Esophagus squamous epithelium (tissue), 5 donors: ENCODE results near the gene IL1A. TPM values are rescaled to one million over a fixed set of nuclear protein-coding genes. Genes with fewer than 3 reads are reported as not detected.
A peak's percentile ranks its signal among the peaks of the same experiment; 100 is the strongest.

Experiments
- DNase-seq: peaks from one replicate; lab custom pipeline; 2025; lab: John Stamatoyannopoulos, UW
- H3K27ac ChIP-seq, 4 donors: fragments of 200-600 bp; sonication (generic); one replicate each; pipeline ENCODE4 v1.5.1; 2016 to 2019; ENCODE audit warnings: mild to moderate bottlenecking in 1 of 4
- H3K27me3 ChIP-seq, 4 donors: fragments of 200-600 bp; sonication (generic); 1 replicate in 3 of 4; 2 replicates in 1 of 4; pipeline versions ENCODE4 v1.5.1 to v1.6.0; 2017 to 2021; ENCODE audit warnings: antibody characterized with exemption in 1 of 4
- H3K36me3 ChIP-seq, 3 donors: fragments of 200-600 bp; sonication (generic); one replicate each; pipeline ENCODE4 v1.5.1; 2016 to 2019
- H3K4me1 ChIP-seq, 3 donors: fragments of 200-600 bp; sonication (generic); one replicate each; pipeline ENCODE4 v1.5.1; 2017 to 2019
- H3K4me3 ChIP-seq, 4 donors: fragments of 200-600 bp; sonication (generic); 1 replicate in 3 of 4; 2 replicates in 1 of 4; pipeline ENCODE4 v1.5.1; 2016 to 2019; ENCODE audit warnings: mild to moderate bottlenecking in 2 of 4, moderate library complexity in 1 of 4
- H3K9me3 ChIP-seq, 3 donors: fragments of 200-600 bp; sonication (generic); one replicate each; pipeline ENCODE4 v1.5.1; 2016 to 2019
- CTCF ChIP-seq, 6 experiments: fragments of 450-650 bp in 4 of 6; fragments of 200-600 bp in 2 of 6; sonication (generic) in 2 of 6; IDR thresholded peaks; one replicate each; pipeline ENCODE4 v1.5.1; 2016 to 2019; ENCODE audit warnings: antibody characterized with exemption in 6 of 6, mild to moderate bottlenecking in 4 of 6, moderate library complexity in 4 of 6
- POLR2A ChIP-seq, 4 donors: fragments of 450-650 bp; IDR thresholded peaks; one replicate each; pipeline ENCODE4 v1.6.1; 2017; ENCODE audit warnings: antibody characterized with exemption in 4 of 4, mild to moderate bottlenecking in 4 of 4, moderate library complexity in 3 of 4
- WGBS, 2 donors: methylation state at CpG; one replicate each; pipeline ENCODE4 v1.1.5; 2018; 5-methylcytosine and 5-hydroxymethylcytosine counted together
- intact Hi-C: fragments of 100-400 bp; cut with DNase I; formaldehyde crosslinking; loops from one replicate; pipeline ENCODE4 v1.15.0; 2022
- total RNA-seq, 4 donors: library from RNA; depleted of rRNA; stranded (reverse); fragments of >200 nt; gene quantifications; one replicate each; pipeline ENCODE4 v1.1.0, GENCODE V29; 2016
- donor health status: DM: yes; HTN: yes; CAD: no.

Gene IL1A
- total RNA-seq, 4 donors from 2014 or later: 0.53 to 37.4 (median 4.3) TPM

GRCh38 chr2:112750560-112750843, 33.8 kb downstream of the IL1A start:
- peaks cover 0 to 12% (median 0%) of the 10 kb centered on the region in 3 donors for H3K4me1 ChIP-seq
- no peaks in the 10 kb centered on the region for H3K9me3 ChIP-seq
- H3K27ac ChIP-seq: no peak overlapping the region
- H3K36me3 ChIP-seq: no peaks in the 10 kb centered on the region
- no peak for DNase-seq
- no peak overlapping the region for H3K4me3 ChIP-seq
- no peaks in the 10 kb centered on the region for H3K27me3 ChIP-seq
- TF ChIP-seq CTCF (IDR thresholded peaks at IDR 0.05) (no peak), POLR2A (IDR thresholded peaks at IDR 0.05) (no peak)
- intact Hi-C loops: no loop called here

- no peak overlapping the region for H3K4me3 ChIP-seq
Observed at GRCh38 chr2:112749755-112750559, 34.3 kb downstream of the IL1A start.

GRCh38 chr2:112740527-112740926, 43.8 kb downstream of the IL1A start:
- no peak overlapping the region for H3K27ac ChIP-seq
- intact Hi-C loops: loop anchor here (10.0 kb wide), 1 partner anchor 144 kb away; no protein-coding TSS in a partner anchor
- peaks cover 0 to 10% (median 3%) of the 10 kb centered on the region in 3 donors for H3K4me1 ChIP-seq
- no peaks in the 10 kb centered on the region for H3K36me3 ChIP-seq
- no peaks in the 10 kb centered on the region for H3K9me3 ChIP-seq
- TF ChIP-seq POLR2A (IDR thresholded peaks at IDR 0.05) (no peak), CTCF (IDR thresholded peaks at IDR 0.05) (no peak)
- no peak for DNase-seq
- H3K27me3 ChIP-seq: no peaks in the 10 kb centered on the region
- no peak overlapping the region for H3K4me3 ChIP-seq
- WGBS, 2 donors: 39 to 63% methylated on average over 7 of the region's 7 CpGs

More at GRCh38 chr2:112749755-112750559, 34.3 kb downstream of the IL1A start:
- intact Hi-C loops: loop anchor here (5.0 to 10.0 kb wide), 2 partner anchors 135 to 192 kb away; no protein-coding TSS in a partner anchor
- DNase-seq: no peak
- WGBS, 2 donors: 56 to 59% methylated on average over 9 of the region's 9 CpGs
- Histone ChIP-seq H3K27ac (peak overlapping the region in 1 of 4 donors; percentile 19), H3K27me3 (no peaks in the 10 kb centered on the region), H3K36me3 (no peaks in the 10 kb centered on the region), H3K4me1 (peaks cover 0 to 9% (median 0%) of the 10 kb centered on the region in 3 donors), H3K9me3 (no peaks in the 10 kb centered on the region)
- TF ChIP-seq CTCF (IDR thresholded peaks at IDR 0.05) (peak; percentile 78 to 95 (median 92)), POLR2A (IDR thresholded peaks at IDR 0.05) (no peak)

GRCh38 chr2:112737542-112738232, 46.6 kb downstream of the IL1A start:
- Histone ChIP-seq H3K9me3 (no peaks in the 10 kb centered on the region), H3K27me3 (no peaks in the 10 kb centered on the region), H3K27ac (no peak overlapping the region), H3K36me3 (no peaks in the 10 kb centered on the region), H3K4me3 (no peak overlapping the region), H3K4me1 (peaks cover 0 to 10% (median 3%) of the 10 kb centered on the region in 3 donors)
- DNase-seq: no peak
- TF ChIP-seq CTCF (IDR thresholded peaks at IDR 0.05): no peak
- no peak for TF ChIP-seq POLR2A (IDR thresholded peaks at IDR 0.05)
- intact Hi-C loops: no loop called here
- 46 to 64% methylated on average over 1 of the region's 1 CpG for WGBS, 2 donors

GRCh38 chr2:112733871-112734270, 50.4 kb downstream of the IL1A start:
- no peak for DNase-seq
- intact Hi-C loops: no loop called here
- no peak for TF ChIP-seq POLR2A (IDR thresholded peaks at IDR 0.05)
- TF ChIP-seq CTCF (IDR thresholded peaks at IDR 0.05): no peak
- Histone ChIP-seq H3K27me3 (no peaks in the 10 kb centered on the region), H3K27ac (no peak overlapping the region), H3K9me3 (no peaks in the 10 kb centered on the region), H3K4me1 (no peaks in the 10 kb centered on the region), H3K4me3 (no peak overlapping the region), H3K36me3 (no peaks in the 10 kb centered on the region)
- 50 to 77% methylated on average over 1 of the region's 1 CpG for WGBS, 2 donors
